Activated gamma-delta T cell treated with Interleukin-2 at 50 U/mL for 16 hours (primary cell): ENCODE results near the gene ALG14.
"Not testable (repeated sequence)": the region's sequence is repeated elsewhere in the genome, so short reads cannot be mapped to it uniquely, and the experiment has no call there.

Experiments used
- DNase-seq: peaks from one replicate; pipeline ENCODE4 v3.0.0-alpha.2; 2020

The ALG14 gene

GRCh38 chr1:94951509-94952208 lies 121.1 kb downstream of the ALG14 start:
- no peak for DNase-seq

DNA sequence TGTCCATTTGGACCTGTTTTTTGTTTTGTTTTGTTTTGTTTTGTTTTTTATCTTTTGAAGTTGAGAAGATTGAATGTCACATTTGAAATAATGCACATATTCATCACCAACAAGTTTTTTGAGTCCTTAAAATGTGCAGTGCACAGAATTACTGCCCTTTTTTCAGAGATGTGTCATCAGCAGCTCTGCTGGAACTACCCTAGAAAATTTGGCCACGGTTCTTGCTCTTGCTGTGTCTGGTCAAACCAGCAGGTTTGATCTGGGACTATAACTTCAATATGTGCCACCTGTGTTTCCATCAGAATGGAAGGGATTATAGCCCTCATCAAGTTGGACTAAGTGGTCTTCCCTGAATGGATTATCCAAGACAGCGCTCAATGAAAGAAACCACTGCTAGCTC lies 121.7 kb downstream of the ALG14 start:
- DNase-seq = no peak

DNA sequence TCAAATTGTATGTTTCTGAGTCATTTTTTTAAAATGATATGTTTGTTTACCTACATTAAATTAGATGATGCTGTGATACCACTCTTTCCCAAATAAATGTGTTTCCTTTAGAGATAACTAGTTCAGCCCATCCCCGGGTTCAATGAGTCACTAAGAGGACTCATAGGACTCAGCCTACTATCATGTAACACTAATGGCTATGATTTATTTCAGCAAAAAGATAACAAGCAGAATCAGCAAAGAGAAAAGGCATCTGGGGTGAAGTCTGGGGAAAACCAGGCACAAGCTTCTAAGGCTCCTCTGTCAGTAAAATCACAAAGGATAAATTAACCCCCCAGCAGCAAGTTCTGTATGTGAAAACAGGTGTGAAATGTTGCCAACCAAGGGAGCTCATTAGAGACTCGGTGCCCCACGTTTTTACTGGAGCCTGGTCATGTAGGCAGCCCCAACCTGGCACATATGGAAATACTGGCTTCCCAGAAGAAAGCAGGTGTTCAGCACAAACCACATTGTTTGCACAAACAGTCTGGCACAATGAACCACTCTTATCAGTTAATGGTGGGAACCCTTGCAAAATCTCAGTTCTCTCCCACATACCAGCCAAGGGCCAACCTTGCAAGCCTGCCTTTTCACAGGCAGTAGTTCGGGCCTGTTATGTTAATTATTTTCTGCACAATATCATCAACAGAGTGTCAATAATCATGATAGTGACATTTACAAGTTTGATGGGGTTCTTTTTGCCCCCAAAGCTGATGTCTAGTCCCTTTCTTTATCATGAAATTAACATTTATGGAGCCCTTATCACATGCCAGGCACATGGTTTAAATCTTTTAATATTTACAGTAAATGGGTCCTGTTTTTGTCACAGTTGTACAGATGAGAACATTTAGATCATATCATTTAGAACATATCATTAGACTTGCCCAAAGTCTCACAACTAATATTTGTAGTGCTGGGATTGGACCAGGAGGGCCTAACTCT lies 122.8 kb downstream of the ALG14 start:
- DNase-seq = no peak

DNA sequence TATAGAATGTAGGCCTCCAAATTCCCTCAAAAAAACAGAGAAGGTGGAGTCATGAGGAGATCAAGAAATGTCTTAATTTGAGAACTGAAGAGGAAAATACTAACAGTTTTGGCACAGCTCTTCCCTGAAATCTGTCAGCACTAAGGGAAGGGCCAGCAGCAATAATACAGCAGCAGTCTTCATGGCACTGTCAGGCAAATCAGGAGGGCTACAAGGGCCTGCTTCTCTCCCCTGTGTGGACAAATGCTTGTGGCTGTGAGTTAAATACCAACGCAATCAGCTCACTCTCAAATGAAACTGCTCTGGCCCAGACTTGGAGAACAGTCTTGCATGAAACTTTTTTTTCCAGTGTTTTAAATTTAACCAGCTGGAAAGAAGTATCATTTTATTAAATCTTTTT lies 125.3 kb downstream of the ALG14 start:
- DNase-seq = no peak

- no peak for DNase-seq
Observed at GRCh38 chr1:94946886-94947285, 125.9 kb downstream of the ALG14 start.

GRCh38 chr1:94942171-94943128 lies 130.3 kb downstream of the ALG14 start:
- no peak for DNase-seq

DNA sequence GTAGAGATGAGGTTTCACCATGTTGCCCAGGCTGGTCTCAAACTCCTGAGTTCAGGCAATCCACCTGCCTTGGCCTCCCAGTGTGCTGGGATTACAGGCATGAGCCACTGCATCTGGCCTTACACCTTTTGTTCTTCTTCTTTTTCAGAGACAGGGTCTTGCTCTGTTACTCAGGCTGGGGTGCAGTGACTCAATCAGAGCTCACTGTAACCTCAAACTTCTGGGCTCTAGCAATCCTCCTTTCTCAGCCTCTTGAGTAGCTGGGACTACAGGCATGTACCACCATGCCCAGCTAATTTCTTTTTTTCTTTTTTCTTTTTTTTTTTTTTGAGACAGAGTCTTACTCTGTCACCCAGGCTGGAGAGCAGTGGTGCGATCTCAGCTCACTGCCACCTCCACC lies 131.3 kb downstream of the ALG14 start:
- not testable (repeated sequence) for DNase-seq

DNA sequence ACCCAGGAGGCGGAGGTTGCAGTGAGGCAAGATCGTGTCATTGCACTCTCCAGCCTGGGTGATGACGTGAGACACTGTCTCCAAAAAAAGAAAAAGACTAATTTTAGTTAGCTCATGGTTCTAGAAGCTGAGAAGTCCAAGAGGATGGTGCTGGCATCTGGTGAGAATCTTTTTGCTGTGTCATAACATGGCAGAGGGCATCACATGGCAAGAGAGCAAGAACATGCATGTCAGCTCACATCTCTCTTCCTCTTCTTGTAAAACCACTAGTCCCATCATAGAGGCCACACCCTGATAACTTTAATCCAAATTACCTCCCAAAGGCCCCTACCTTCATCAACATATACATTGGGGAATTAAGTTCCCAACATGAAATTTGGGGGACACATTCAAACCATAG lies 132.0 kb downstream of the ALG14 start:
- DNase-seq = no peak

DNA sequence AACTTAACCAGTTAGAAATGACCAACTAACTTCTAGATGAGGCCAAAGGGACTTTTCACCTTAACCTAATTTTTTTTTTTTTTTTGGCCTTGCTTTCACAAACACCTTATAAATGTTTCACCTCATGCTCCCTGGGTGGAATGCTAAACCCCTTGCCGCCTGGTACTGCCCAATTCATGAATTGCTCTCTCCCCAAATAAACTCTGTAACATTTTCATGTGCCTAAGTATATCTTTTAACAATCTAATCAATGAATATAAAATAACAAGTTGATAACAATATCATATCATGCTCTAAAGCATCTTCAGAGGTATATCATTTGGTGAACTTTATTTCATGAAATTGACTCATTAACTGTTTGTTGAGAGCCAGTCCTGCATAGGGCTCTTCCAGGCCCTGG lies 134.9 kb downstream of the ALG14 start:
- no peak for DNase-seq

DNA sequence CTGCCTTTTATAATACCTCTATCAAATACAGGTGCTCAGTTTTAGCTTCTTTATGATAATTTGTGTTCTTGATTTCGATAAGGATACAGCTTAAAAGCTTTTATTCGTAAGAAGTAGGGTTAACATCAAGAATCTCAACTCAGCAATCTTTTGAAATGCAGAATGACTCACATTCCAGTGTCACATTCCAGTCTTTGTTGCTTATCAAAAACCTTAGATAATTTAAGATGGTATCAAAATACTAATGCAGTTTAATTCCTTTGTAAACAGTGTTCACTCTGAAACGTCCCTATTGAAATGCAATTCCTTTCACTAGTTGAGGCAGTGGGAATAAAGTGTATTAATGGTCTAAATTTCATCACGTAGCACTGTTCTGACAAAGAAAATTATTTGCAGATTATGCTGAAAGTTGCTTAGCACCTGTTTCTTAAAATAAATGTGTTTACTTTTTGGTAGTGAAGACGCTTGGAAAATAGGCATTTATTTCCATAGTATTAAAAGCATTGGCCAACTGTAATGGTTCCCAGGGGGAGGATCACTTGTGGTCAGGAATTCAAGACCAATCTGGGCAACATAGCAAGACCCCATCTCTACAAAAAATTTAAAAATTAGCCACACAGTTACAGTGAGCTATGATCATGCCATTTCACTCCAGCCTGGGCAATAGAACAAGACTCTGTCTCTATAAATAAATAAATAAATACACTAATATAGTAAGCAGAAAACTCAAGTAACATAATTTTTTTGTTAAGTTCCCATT lies 135.7 kb downstream of the ALG14 start:
- no peak for DNase-seq

GRCh38 chr1:94935476-94935875 lies 137.3 kb downstream of the ALG14 start:
- no peak for DNase-seq

- no peak for DNase-seq
Observed at GRCh38 chr1:94935034-94935433, 137.7 kb downstream of the ALG14 start.

GRCh38 chr1:94934551-94934950 lies 138.2 kb downstream of the ALG14 start:
- no peak for DNase-seq

GRCh38 chr1:94931254-94931841 lies 141.4 kb downstream of the ALG14 start:
- no peak for DNase-seq

- DNase-seq = no peak
Observed at GRCh38 chr1:94929351-94930217, 143.2 kb downstream of the ALG14 start.

- DNase-seq = no peak
Observed at GRCh38 chr1:94928293-94928939, 144.3 kb downstream of the ALG14 start.

- DNase-seq = no peak
Observed at GRCh38 chr1:94927405-94928175, 145.2 kb downstream of the ALG14 start.

DNA sequence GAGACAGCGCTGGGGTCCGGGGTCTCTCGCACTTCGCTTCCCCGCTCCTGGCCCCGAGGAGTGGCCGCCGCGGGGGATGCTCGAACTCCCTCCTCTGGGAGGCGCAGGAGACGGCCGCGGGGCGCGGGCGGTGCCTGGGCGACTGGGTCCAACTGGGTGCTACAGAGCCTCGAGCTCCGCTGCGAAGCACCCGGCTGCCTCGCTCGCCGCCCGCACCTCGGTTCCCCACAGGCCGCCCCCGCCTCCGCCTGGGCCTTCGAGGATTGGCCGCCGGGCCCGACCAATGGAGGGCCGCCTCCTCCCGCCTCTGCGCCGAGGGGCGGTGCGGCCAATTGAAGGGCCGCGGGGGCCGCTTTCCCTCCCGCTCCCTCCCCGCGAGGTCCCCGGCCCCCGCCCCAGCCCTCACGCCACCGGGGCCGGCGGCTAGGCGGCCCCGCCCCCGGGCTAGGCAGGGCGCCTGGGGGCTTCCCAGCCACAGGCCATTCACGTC lies 145.8 kb downstream of the ALG14 start, which contains the start of gene CNN3:
CNN3 (minus strand) TSS at position 196 of the 490 bp plus-strand sequence. CDS start 216 bp downstream, outside the sequence.
- DNase-seq = peak; percentile 59
